Posterior vena cava (tissue), 2 donors: ENCODE data around the gene BMERB1. TPM values are rescaled to one million over a fixed set of nuclear protein-coding genes. Genes with fewer than 3 reads are reported as not detected.
"Not testable (repeated sequence)": the region's sequence is repeated elsewhere in the genome, so short reads cannot be mapped to it uniquely, and the experiment has no call there.

ENCODE experiments used
- DNase-seq: peaks from one replicate; pipeline ENCODE4 v3.0.0-alpha.2; 2020; ENCODE audit warnings: low spot score
- intact Hi-C, 2 donors: fragments of 100-400 bp; cut with DNase I; formaldehyde crosslinking; loops; one replicate each; pipeline versions ENCODE4 v1.14.1 to v1.14.2; 2022 to 2023
- total RNA-seq, 2 donors: library from RNA; stranded (reverse); fragmentation: NEBNext Ultra II Directional; extraction: Animal tissue kit (Norgen Biotek cat#: 25700); gene quantifications; one replicate each; pipeline ENCODE4 v1.2.1, GENCODE V29; 2021
- donor health status: DM: yes; HTN: yes; CAD: no.
- donor health status: DM: yes; HTN: yes; CAD: no.

BMERB1 gene
- total RNA-seq, 2 donors from 2014 or later: 63.6 to 64.0 TPM

GRCh38 chr16:15573274-15573895 lies 139.0 kb downstream of the BMERB1 start:
- intact Hi-C loops: no loop called here
- DNase-seq: peak; percentile 24

- intact Hi-C loops: not testable (repeated sequence)
- peak; percentile 19 for DNase-seq
Observed at GRCh38 chr16:15573896-15574613, 139.7 kb downstream of the BMERB1 start.

DNA sequence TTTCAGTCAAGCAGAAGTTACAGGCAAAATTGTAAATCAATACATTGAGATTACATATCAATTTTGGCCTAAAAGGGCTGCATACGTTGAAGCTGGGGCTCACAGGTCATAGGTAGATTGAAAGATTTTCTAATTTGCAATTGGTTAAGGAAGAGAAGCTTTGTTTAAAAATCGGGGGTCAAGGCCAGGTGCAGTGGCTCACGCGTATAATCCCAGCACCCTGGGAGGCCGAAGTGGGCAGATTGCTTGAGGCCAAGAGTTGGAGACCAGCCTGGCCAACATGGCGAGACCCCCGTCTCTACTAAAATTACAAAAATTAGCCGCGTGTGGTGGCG lies 140.2 kb downstream of the BMERB1 start:
- intact Hi-C loops: no loop called here

GRCh38 chr16:15575293-15576049 lies 141.1 kb downstream of the BMERB1 start:
- intact Hi-C loops: no loop called here
- no peak for DNase-seq

More for the DNA sequence above, 140.2 kb downstream of the BMERB1 start:
- peak; percentile 19 for DNase-seq

DNA sequence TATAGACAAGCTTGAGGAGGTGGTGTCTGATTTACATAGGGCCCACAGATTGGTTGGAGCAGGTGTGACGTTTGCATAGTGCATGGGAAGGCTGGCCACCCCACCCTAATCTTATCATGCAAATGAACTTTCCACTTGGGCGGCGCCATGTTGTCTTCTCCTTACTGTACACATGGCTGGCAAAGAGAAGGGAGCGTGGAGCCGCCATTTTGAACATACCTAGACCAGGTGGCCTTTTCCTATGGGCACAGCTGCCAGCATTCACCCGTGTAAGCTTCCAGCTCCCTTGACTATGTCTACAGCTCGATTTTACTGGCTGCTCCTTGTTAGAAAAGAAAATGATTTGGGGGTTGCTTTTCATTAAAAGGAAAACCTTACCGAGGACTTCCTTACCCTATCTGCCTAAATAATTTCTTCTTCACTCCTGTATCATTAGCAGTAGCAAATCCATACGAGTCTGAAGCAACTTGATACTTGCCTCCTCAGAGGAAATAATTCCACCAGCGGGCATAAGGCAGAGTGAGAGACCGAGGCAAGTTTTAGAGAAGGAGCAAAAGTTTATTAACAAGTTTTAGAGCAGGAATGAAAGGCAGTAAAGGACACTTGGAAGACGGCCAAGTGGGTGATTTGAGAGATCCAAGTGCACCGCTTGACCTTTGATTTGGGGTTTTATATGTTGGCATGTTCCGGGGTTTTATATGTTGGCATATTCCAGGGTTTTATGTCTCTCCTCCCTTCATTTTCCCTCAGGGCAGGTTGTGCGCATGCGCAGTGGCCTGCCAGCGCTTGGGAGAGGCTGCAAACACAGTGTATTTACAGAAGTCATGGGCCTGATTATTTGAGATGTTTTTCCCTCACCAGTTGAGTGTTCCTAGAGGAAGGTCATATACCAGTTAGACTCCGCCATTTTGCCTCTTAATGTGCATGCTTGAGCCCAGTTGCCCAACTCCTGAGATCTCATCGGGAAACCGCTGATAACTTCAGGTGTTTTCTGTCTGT lies 142.9 kb downstream of the BMERB1 start:
- intact Hi-C loops: no loop called here
- DNase-seq: peak; percentile 64

GRCh38 chr16:15578824-15579223 lies 144.4 kb downstream of the BMERB1 start:
- intact Hi-C loops: no loop called here
- no peak for DNase-seq

DNA sequence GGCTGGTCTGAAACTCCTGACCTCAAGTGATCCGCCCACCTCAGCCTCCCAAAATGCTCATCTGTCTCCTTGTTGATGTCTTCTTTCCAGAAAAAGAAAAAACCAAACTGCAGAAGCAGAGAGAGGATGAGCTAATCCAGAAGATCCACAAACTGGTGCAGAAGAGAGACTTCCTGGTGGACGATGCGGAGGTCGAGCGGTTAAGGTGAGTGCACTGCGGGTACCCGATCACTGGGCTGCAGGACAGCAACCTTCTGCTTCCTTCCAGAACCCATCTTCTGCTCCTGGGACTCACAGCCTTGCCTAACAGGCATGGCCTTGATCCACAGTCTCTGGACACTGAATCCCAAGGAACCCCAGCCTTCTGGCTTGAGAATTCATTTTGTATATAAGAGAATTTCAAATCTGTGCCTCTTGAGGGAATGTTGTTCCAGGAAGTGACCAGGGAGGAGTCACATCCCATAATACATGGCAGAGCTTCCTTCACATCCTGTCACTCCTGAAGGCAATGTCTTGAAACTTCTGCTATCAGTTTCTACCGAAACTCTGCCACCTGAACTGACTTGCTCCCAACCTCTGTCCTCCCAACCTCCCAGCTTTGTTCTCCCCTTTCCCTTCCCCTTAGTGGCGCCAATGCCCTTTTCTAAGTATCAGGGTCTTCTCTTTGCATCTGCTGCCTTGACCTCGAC lies 146.9 kb downstream of the BMERB1 start:
- intact Hi-C loops: no loop called here

DNA sequence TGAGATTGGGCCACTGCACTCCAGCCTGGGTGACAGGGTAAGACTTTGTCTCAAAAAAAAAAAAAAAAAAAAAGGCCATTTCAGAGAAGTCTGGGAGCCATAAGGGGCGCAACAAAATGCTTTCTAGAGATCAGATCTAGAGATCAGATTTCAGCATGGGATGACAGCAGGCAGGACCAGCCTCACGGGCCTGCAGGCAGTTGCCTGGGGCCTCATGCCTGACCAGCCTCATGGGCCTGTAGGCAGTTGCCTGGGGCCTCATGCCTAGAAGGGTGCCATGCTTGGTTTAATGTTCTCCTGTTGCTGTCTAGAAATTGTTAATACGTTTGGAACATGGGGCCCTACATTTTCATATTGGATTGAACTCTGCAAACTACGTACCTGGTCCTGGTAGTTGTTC lies 149.1 kb downstream of the BMERB1 start:
- DNase-seq: no peak
- intact Hi-C loops: no loop called here

More for the DNA sequence above, 146.9 kb downstream of the BMERB1 start:
- DNase-seq: no peak

DNA sequence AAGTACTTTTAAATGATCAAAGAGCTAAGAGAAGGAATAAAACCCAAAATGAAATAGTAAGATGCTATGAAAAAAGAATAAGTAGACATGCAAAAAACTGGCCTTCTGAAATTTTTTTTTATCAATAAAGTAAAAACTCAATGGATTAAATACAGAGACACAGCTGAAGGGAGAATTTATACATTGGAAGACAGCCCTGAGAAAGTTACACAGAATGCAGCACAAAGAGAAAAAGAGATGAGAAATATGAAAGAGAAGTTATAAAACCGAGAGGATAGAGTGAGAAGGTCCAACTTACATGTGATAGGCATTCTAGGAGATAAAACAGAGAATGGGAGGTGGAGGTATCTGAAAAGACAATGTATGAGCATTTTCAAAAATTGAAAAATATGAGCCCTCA lies 151.6 kb downstream of the BMERB1 start:
- intact Hi-C loops: no loop called here
- no peak for DNase-seq

- intact Hi-C loops: no loop called here
- DNase-seq: no peak
Observed at GRCh38 chr16:15586716-15587115, 152.3 kb downstream of the BMERB1 start.

- intact Hi-C loops: no loop called here
- no peak for DNase-seq
Observed at GRCh38 chr16:15587152-15587825, 152.9 kb downstream of the BMERB1 start.

DNA sequence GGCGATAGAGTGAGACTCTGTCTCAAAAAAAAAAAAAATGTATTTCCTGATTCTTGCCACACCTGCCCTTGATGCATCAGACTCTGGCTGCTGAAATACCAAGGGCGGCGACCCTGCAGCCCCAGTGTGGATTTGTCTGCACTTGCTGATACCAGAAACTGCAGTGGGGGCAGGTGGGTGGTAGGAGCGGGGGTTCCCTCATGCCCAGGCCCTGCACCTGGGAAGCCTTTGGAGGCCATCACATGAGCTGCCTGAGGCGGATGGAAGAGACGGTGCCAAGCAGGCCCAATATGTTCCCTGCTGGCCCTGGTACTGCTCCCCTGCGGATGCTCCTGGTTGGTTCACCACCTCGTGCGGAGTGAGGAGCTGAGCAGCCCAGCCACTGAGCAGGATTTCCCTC lies 157.9 kb downstream of the BMERB1 start:
- DNase-seq: no peak
- intact Hi-C loops: no loop called here

DNA sequence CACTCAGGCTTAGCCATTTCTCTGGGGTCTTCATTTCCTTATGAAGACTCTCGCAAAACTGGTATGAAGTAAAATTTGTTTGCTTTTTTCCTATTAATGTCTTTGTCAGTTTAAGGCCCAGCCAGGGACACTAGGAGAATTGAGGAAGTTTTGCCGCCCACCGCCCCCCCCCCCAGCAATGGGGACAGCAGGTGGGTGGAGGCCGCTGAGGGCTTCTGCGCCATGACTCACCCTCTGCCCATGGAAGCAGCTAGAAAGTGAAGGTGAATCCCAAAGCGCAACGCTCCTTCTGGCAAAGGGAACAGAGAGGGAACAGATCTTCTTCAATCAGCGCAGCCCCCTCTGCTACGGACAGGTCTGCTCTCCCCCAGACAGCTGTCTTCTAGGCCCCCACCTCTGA lies 158.8 kb downstream of the BMERB1 start:
- intact Hi-C loops: no loop called here
- DNase-seq: no peak

GRCh38 chr16:15594711-15595320 lies 160.4 kb downstream of the BMERB1 start:
- intact Hi-C loops: no loop called here
- no peak for DNase-seq

GRCh38 chr16:15597135-15597534 lies 162.7 kb downstream of the BMERB1 start:
- no peak for DNase-seq
- intact Hi-C loops: no loop called here

GRCh38 chr16:15597822-15598647 lies 163.6 kb downstream of the BMERB1 start:
- no peak for DNase-seq
- intact Hi-C loops: no loop called here

- no peak for DNase-seq
Observed at GRCh38 chr16:15598648-15599190, 164.3 kb downstream of the BMERB1 start.

More at GRCh38 chr16:15598648-15599190, 164.3 kb downstream of the BMERB1 start:
- intact Hi-C loops: no loop called here
